Mesendoderm (in vitro differentiated cells): ENCODE results near the gene TESMIN.

ENCODE experiments used
- DNase-seq: peaks from one replicate; pipeline ENCODE4 v3.0.0; 2013
- H2AK5ac ChIP-seq: 2 replicates; pipeline ENCODE4 v1.6.1; 2013; ENCODE audit warnings: low read length, inconsistent platforms
- H2BK120ac ChIP-seq: 2 replicates; pipeline ENCODE4 v1.6.1; 2013; ENCODE audit warnings: low read depth, mild to moderate bottlenecking, low read length, moderate library complexity, mixed read lengths
- H2BK15ac ChIP-seq: replicated peaks from 2 replicates; pipeline ENCODE4 v1.6.1; 2013; ENCODE audit warnings: low read depth, mild to moderate bottlenecking, moderate library complexity
- H2BK5ac ChIP-seq: 2 replicates; pipeline ENCODE4 v1.6.1; 2013; ENCODE audit warnings: low read length, inconsistent platforms
- H3K18ac ChIP-seq: 2 replicates; pipeline ENCODE4 v1.6.1; 2013; ENCODE audit warnings: mild to moderate bottlenecking, low read length, mixed read lengths
- H3K23ac ChIP-seq: one replicate; pipeline ENCODE4 v1.6.1; 2013; ENCODE audit warnings: low read length
- H3K27ac ChIP-seq: 2 replicates; pipeline ENCODE4 v1.5.1; 2013; ENCODE audit warnings: low read depth, mild to moderate bottlenecking, inconsistent platforms, low read length, moderate library complexity
- H3K27me3 ChIP-seq: 2 replicates; pipeline ENCODE4 v1.6.1; 2013; ENCODE audit warnings: low read length, control low read depth, mild to moderate bottlenecking, inconsistent platforms; ENCODE audit not compliant: insufficient read depth, poor library complexity
- H3K36me3 ChIP-seq: 2 replicates; pipeline ENCODE4 v1.6.1; 2013; ENCODE audit warnings: low read length, inconsistent platforms; ENCODE audit not compliant: control insufficient read depth, insufficient read depth
- H3K4ac ChIP-seq: one replicate; pipeline ENCODE4 v1.6.1; 2013; ENCODE audit warnings: low read depth, mild to moderate bottlenecking, low read length, moderate library complexity
- H3K4me1 ChIP-seq: 2 replicates; pipeline ENCODE4 v1.6.1; 2013; ENCODE audit warnings: low read depth, low read length, inconsistent platforms; ENCODE audit not compliant: control insufficient read depth
- H3K4me2 ChIP-seq: 2 replicates; pipeline ENCODE4 v1.6.1; 2013; ENCODE audit warnings: low read length
- H3K4me3 ChIP-seq: 2 replicates; pipeline ENCODE4 v1.5.1; 2013; ENCODE audit warnings: mild to moderate bottlenecking, low read length
- H3K56ac ChIP-seq: one replicate; pipeline ENCODE4 v1.6.1; 2013; ENCODE audit warnings: low read length
- H3K79me1 ChIP-seq: 2 replicates; pipeline ENCODE4 v1.6.1; 2013; ENCODE audit warnings: low read length, inconsistent platforms
- H3K79me2 ChIP-seq: 2 replicates; pipeline ENCODE4 v1.6.1; 2013; ENCODE audit warnings: mild to moderate bottlenecking, low read length; ENCODE audit not compliant: control insufficient read depth, insufficient read depth
- H3K9ac ChIP-seq: 2 replicates; pipeline ENCODE4 v1.6.1; 2013; ENCODE audit warnings: low read length, inconsistent platforms
- H4K5ac ChIP-seq: one replicate; pipeline ENCODE4 v1.6.1; 2013; ENCODE audit warnings: low read length
- H4K8ac ChIP-seq: one replicate; pipeline ENCODE4 v1.6.1; 2013; ENCODE audit warnings: low read depth, mild to moderate bottlenecking, control low read depth, low read length, moderate library complexity
- WGBS: extraction: QIAGEN DNeasy Blood & Tissue Kit; methylation state at CpG from one replicate; pipeline ENCODE4 v1.1.7; 2013; ENCODE audit warnings: low lambda C conversion rate, missing lambda C conversion rate; ENCODE audit not compliant: insufficient coverage; ENCODE audit errors: extremely low coverage; 5-methylcytosine and 5-hydroxymethylcytosine counted together

Gene TESMIN

DNA sequence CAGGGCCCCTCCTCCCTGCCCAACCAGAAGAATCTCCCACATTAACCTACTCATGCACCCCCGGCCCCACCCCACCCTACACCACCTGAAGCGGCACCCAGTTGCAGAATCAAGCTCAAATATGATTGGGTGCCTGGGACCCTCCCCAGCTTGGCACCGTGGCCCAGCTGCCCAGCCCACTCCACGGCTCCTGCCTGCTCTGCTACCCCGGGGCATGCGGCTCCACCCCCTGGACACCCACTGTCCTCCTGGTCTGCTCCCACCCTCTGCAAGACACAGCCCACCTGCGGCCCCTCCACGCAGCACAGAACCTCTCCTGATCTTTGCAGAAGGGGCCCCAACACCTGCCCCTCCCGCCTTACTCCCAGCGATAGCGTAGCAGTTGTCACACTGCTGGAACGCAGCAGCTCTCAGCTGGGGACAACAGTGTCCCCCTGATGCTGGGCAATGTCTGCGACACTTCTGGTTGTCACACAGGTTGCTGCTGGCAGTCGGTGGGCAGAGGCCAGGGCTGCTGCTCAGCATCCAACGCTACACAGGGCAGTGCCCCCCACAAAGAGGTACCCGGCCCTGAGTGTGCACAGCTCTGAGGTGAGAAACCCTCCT lies 32.0 kb upstream of the TESMIN start:
- Histone ChIP-seq H3K4ac (no peak overlapping the region), H3K27me3 (no peaks in the 10 kb centered on the region), H3K27ac (no peak overlapping the region), H3K9ac (no peak overlapping the region), H3K56ac (no peak overlapping the region), H3K4me3 (no peak overlapping the region), H2BK5ac (no peak overlapping the region), H3K4me2 (no peak overlapping the region), H3K79me2 (no peaks in the 10 kb centered on the region), H3K23ac (no peak overlapping the region), H3K36me3 (no peaks in the 10 kb centered on the region), H2BK15ac (no peak overlapping the region), H4K5ac (no peak overlapping the region), H4K8ac (no peak overlapping the region), H2BK120ac (no peak overlapping the region), H2AK5ac (no peak overlapping the region), H3K18ac (no peak overlapping the region), H3K79me1 (no peaks in the 10 kb centered on the region), H3K4me1 (no peaks in the 10 kb centered on the region)
- WGBS = no CpG with 5 or more reads among the region's 16 CpGs
- no peak for DNase-seq

DNA sequence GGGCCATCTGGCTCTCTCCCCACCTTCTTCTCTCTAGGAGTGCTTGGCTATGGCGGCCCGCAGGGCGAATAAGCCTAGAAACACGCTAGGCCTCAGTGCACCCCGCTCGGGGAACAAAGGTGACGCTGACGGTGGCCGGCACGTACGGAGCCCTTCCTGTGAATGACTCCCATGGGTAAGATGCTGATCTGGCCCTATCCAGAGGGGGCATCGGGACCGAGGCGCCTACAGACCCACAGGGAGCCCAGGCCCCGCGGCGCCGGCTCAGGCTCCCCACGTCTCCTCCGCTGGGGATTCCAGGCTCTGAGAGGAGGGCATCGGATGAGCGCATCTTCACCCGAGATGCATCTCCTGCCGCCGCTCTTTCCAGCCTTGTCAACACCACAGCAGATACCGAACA lies 31.4 kb upstream of the TESMIN start:
- no peak overlapping the region for H3K4me2 ChIP-seq
- H4K8ac ChIP-seq = no peak overlapping the region
- no peak overlapping the region for H2BK15ac ChIP-seq
- no peak overlapping the region for H2AK5ac ChIP-seq
- no peaks in the 10 kb centered on the region for H3K79me1 ChIP-seq
- no peak overlapping the region for H3K27ac ChIP-seq
- H3K27me3 ChIP-seq = no peaks in the 10 kb centered on the region
- H3K56ac ChIP-seq = no peak overlapping the region
- H4K5ac ChIP-seq = no peak overlapping the region
- no peak overlapping the region for H3K4me3 ChIP-seq
- H2BK5ac ChIP-seq = no peak overlapping the region
- no peaks in the 10 kb centered on the region for H3K79me2 ChIP-seq
- H3K23ac ChIP-seq = no peak overlapping the region
- no peak for DNase-seq
- H3K9ac ChIP-seq = no peak overlapping the region
- no peak overlapping the region for H3K4ac ChIP-seq
- no peak overlapping the region for H3K18ac ChIP-seq
- WGBS = no CpG with 5 or more reads among the region's 26 CpGs
- no peaks in the 10 kb centered on the region for H3K36me3 ChIP-seq
- H3K4me1 ChIP-seq = no peaks in the 10 kb centered on the region
- no peak overlapping the region for H2BK120ac ChIP-seq

DNA sequence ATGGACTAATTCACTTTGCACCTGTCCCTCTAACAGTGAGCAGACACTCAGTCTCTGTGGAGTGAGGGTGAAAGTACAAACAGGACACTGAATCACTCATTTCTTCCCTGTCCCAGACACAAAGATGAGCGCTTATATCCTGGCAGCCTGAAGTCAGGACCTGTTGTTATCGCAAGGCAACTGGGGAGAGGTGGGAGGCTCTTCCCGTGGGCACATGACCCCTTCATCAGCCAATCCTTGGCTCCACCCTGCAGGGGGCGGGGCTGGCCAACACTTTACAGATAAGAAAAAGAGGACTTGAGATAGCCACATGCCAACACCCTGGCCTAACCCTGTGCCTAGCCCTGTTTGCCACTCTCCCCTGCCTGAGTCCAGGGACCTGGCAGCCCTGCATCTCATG lies 29.5 kb upstream of the TESMIN start:
- no peak overlapping the region for H3K4ac ChIP-seq
- no peak overlapping the region for H3K23ac ChIP-seq
- no peak overlapping the region for H2BK15ac ChIP-seq
- no peaks in the 10 kb centered on the region for H3K4me1 ChIP-seq
- no peak overlapping the region for H2BK120ac ChIP-seq
- no peak overlapping the region for H3K56ac ChIP-seq
- WGBS = no CpG with 5 or more reads among the region's 4 CpGs
- no peak overlapping the region for H3K4me2 ChIP-seq
- no peak overlapping the region for H2AK5ac ChIP-seq
- H3K79me2 ChIP-seq = no peaks in the 10 kb centered on the region
- no peak overlapping the region for H2BK5ac ChIP-seq
- no peak overlapping the region for H3K18ac ChIP-seq
- H3K4me3 ChIP-seq = no peak overlapping the region
- peak; percentile 91 for DNase-seq
- no peaks in the 10 kb centered on the region for H3K36me3 ChIP-seq
- H4K5ac ChIP-seq = no peak overlapping the region
- H3K27ac ChIP-seq = no peak overlapping the region
- no peaks in the 10 kb centered on the region for H3K79me1 ChIP-seq
- H3K9ac ChIP-seq = peak overlapping the region; percentile 2
- no peak overlapping the region for H4K8ac ChIP-seq
- H3K27me3 ChIP-seq = no peaks in the 10 kb centered on the region

DNA sequence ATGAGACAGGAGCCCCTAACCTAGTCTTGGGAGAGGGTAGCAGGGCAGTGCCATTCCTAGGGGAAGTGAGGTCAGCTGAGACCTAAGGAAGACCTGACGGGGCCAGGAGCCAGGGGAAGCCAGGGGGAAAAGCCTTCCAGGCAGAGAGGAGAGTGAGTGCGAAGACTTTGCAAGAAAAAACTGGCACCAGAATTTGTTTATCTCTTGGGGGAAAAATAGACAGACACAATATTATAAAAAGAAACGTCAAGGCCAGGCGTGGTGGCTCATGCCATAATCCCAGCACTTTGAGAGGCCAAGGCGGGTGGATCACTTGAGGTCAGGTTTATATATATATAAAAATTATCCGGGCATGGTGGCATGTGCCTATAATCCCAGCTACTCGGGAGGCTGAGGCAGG lies 26.9 kb upstream of the TESMIN start:
- Histone ChIP-seq H3K79me1 (no peaks in the 10 kb centered on the region), H3K4me1 (no peaks in the 10 kb centered on the region), H4K8ac (no peak overlapping the region), H3K79me2 (no peaks in the 10 kb centered on the region), H2AK5ac (no peak overlapping the region), H3K4ac (no peak overlapping the region), H3K4me3 (no peak overlapping the region), H3K27me3 (no peaks in the 10 kb centered on the region), H3K18ac (no peak overlapping the region), H3K36me3 (no peaks in the 10 kb centered on the region), H2BK5ac (no peak overlapping the region), H3K56ac (no peak overlapping the region), H3K27ac (no peak overlapping the region), H3K23ac (no peak overlapping the region), H2BK15ac (no peak overlapping the region), H3K4me2 (no peak overlapping the region), H4K5ac (no peak overlapping the region), H3K9ac (no peak overlapping the region), H2BK120ac (no peak overlapping the region)
- DNase-seq = no peak
- no CpG with 5 or more reads among the region's 7 CpGs for WGBS

DNA sequence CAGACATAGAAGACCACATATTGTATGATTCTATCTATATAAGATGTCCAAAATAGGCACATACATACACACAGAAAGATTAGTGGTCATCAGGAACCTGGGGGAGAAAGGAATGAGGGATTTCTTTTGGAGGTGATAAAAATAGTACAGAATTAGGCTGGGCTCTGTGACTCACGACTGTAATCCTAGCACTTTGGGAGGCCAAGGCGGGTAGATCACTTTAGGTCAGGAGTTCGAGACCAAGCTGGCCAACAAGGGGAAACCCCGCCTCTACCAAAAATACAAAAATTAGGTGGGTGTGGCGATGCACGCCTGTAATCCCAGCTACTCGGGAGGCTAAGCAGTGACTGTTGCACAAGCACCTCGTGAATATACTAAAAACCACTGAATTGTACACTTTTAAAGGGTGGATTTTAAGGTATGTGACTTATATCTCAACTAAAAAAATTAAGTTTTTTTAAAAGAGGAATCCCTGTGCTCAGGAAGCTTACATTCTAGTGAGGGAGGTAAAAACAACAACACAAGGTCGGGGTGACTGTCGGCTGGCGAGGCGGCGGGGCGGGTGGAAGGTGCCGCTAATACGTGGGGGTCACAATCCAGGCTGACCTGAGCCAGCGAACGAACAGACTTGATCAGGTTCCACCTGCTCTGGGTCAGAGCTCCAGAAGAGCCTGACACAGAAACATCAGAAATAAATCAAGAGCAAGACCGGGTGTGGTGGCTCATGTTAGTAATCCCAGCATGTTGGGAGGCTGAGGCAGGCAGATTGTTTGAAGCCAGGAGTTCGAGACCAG lies 25.3 kb upstream of the TESMIN start:
- no peak overlapping the region for H2BK15ac ChIP-seq
- H3K79me1 ChIP-seq = no peaks in the 10 kb centered on the region
- no peak for DNase-seq
- H3K27me3 ChIP-seq = no peaks in the 10 kb centered on the region
- no peak overlapping the region for H3K9ac ChIP-seq
- no peak overlapping the region for H3K27ac ChIP-seq
- no peak overlapping the region for H3K23ac ChIP-seq
- H3K18ac ChIP-seq = no peak overlapping the region
- no peaks in the 10 kb centered on the region for H3K79me2 ChIP-seq
- H3K4me2 ChIP-seq = no peak overlapping the region
- H3K4ac ChIP-seq = no peak overlapping the region
- H4K5ac ChIP-seq = no peak overlapping the region
- no peaks in the 10 kb centered on the region for H3K4me1 ChIP-seq
- H2BK120ac ChIP-seq = no peak overlapping the region
- H2BK5ac ChIP-seq = no peak overlapping the region
- WGBS = no CpG with 5 or more reads among the region's 20 CpGs
- no peaks in the 10 kb centered on the region for H3K36me3 ChIP-seq
- no peak overlapping the region for H3K56ac ChIP-seq
- no peak overlapping the region for H4K8ac ChIP-seq
- H2AK5ac ChIP-seq = no peak overlapping the region
- no peak overlapping the region for H3K4me3 ChIP-seq
